GM12878 (cell line): ENCODE measurements around the gene COA4. TPM values are rescaled to one million over a fixed set of nuclear protein-coding genes. Genes with fewer than 3 reads are reported as not detected.

ENCODE experiments used
- ATAC-seq: fragments of 200-7000 bp; cut with Tn5 transposase; 3 replicates; pipeline ENCODE4 v1.9.1; 2020; ENCODE audit warnings: mild to moderate bottlenecking, moderate library complexity
- BruUV-seq: library from RNA; stranded (reverse); fragments of 400-500 nt; replicated peaks from 2 replicates; lab custom pipeline; 2021; lab: Mats Ljungman, UMichigan
- CTCF ChIA-PET: fragments of 300-600 bp; sonication (Branson Sonifier 250); formaldehyde crosslinking; extraction: SDS; loops from one replicate; lab custom pipeline; 2021; ENCODE audit warnings: inconsistent platforms; lab: Yijun Ruan, JAX
- POLR2A ChIA-PET: fragments of 350-600 bp; formaldehyde crosslinking; extraction: SDS; loops from one replicate; lab custom pipeline; 2021; ENCODE audit warnings: inconsistent platforms; lab: Charles Lee
- RAD21 ChIA-PET: fragments of 300-600 bp; sonication (Branson Sonifier 250); formaldehyde crosslinking; loops from one replicate; lab custom pipeline; 2023; ENCODE audit warnings: antibody characterized with exemption; ENCODE audit not compliant: unreplicated experiment; lab: Charles Lee
- SMC1A ChIA-PET: fragments of 300-600 bp; sonication (Branson Sonifier 250); formaldehyde crosslinking; loops from one replicate; lab custom pipeline; 2023; ENCODE audit not compliant: unreplicated experiment, uncharacterized antibody; lab: Charles Lee
- DNase-seq: peaks from one replicate; pipeline ENCODE4 v3.0.0-alpha.2; 2011; ENCODE audit warnings: low read depth, low spot score
- FAIRE-seq: peaks from 3 replicates; lab custom pipeline; 2011; peaks lifted over from hg19 to GRCh38; lab: Jason Lieb, UNC
- H2AFZ ChIP-seq: 2 replicates; pipeline ENCODE4 v1.6.0; 2011; ENCODE audit warnings: low read depth, low read length, control low read depth; ENCODE audit not compliant: control insufficient read depth
- H3K27ac ChIP-seq: 2 replicates; pipeline ENCODE4 v1.5.1; 2011; ENCODE audit warnings: control low read depth; ENCODE audit not compliant: control insufficient read depth, insufficient read depth
- H3K27me3 ChIP-seq, 2 experiments: replicated peaks in 1 of 2; 2 replicates each; pipeline versions ENCODE4 v1.6.0 to v1.6.1; 2011; ENCODE audit warnings: low read length in 1 of 2; ENCODE audit not compliant: control insufficient read depth in 2 of 2, insufficient read depth in 2 of 2
- H3K36me3 ChIP-seq, 2 experiments: 2 replicates each; pipeline ENCODE4 v1.5.1; 2011; ENCODE audit warnings: low read length in 1 of 2; ENCODE audit not compliant: control insufficient read depth in 2 of 2, insufficient read depth in 2 of 2
- H3K4me1 ChIP-seq: 2 replicates; pipeline ENCODE4 v1.6.1; 2011; ENCODE audit warnings: mild to moderate bottlenecking, low read length, moderate library complexity, mixed read lengths; ENCODE audit not compliant: control insufficient read depth, insufficient read depth
- H3K4me2 ChIP-seq: 2 replicates; pipeline ENCODE4 v1.6.0; 2011; ENCODE audit warnings: control low read depth; ENCODE audit not compliant: control insufficient read depth, insufficient read depth
- H3K4me3 ChIP-seq: fragments of 200-600 bp; sonication (generic); 2 replicates; pipeline ENCODE4 v1.5.1; 2016
- H3K79me2 ChIP-seq: 2 replicates; pipeline ENCODE4 v1.6.0; 2011; ENCODE audit warnings: low read length; ENCODE audit not compliant: control insufficient read depth, insufficient read depth
- H3K9ac ChIP-seq: 2 replicates; pipeline ENCODE4 v1.8.0; 2011; ENCODE audit warnings: low read length, control low read depth, mixed read lengths; ENCODE audit not compliant: control insufficient read depth, insufficient read depth
- H3K9me3 ChIP-seq: replicated peaks from 3 replicates; pipeline ENCODE4 v1.5.1; 2011; ENCODE audit warnings: mild to moderate bottlenecking, low read length; ENCODE audit not compliant: control insufficient read depth, insufficient read depth
- H4K20me1 ChIP-seq: 2 replicates; pipeline ENCODE4 v1.6.0; 2011; ENCODE audit not compliant: control insufficient read depth, insufficient read depth
- BHLHE40 ChIP-seq, 2 experiments: fragments of 450-650 bp in 1 of 2; IDR thresholded peaks; 2 replicates each; pipeline ENCODE4 v1.6.1; 2011 to 2017; ENCODE audit warnings: low read depth in 2 of 2, borderline replicate concordance in 1 of 2, improper control_type of control experiment in 1 of 2, low read length in 1 of 2, mild to moderate bottlenecking in 1 of 2
- BMI1 ChIP-seq: fragments of 450-650 bp; IDR thresholded peaks from 2 replicates; pipeline ENCODE4 v1.6.1; 2016; ENCODE audit warnings: mild to moderate bottlenecking, moderate library complexity, borderline replicate concordance
- CBFB ChIP-seq: IDR thresholded peaks from 2 replicates; pipeline ENCODE4 v1.6.1; 2016; ENCODE audit warnings: antibody characterized with exemption, low read depth
- CEBPB ChIP-seq, 2 experiments: fragments of 150-350 bp in 1 of 2; IDR thresholded peaks; 2 replicates each; pipeline ENCODE4 v1.6.1; 2012 to 2014; ENCODE audit warnings: low read depth in 2 of 2, low read length in 2 of 2, borderline replicate concordance in 1 of 2, inconsistent platforms in 1 of 2
- HCFC1 ChIP-seq: fragments of 150-350 bp; IDR thresholded peaks from 2 replicates; pipeline ENCODE4 v1.6.1; 2014; ENCODE audit warnings: low read length
- NKRF ChIP-seq: fragments of 450-650 bp; conservative IDR thresholded peaks from 2 replicates; pipeline ENCODE4 v1.6.1; 2017; ENCODE audit warnings: mild to moderate bottlenecking, moderate library complexity
- SP1 ChIP-seq: IDR thresholded peaks from one replicate; pipeline ENCODE4 v1.6.1; 2011; ENCODE audit warnings: low read depth, low read length
- TCF12 ChIP-seq: IDR thresholded peaks from 2 replicates; pipeline ENCODE4 v1.6.1; 2011; ENCODE audit warnings: low read depth, mild to moderate bottlenecking, low read length
- ZNF622 ChIP-seq: fragments of 450-650 bp; IDR thresholded peaks from 2 replicates; pipeline ENCODE4 v1.6.1; 2017; ENCODE audit warnings: mild to moderate bottlenecking, inconsistent platforms
- WGBS: methylation state at CpG from one replicate; pipeline ENCODE4 v1.1.6; 2016; ENCODE audit warnings: low lambda C conversion rate; ENCODE audit not compliant: insufficient replicate concordance, insufficient coverage; ENCODE audit errors: missing lambda C conversion rate; 5-methylcytosine and 5-hydroxymethylcytosine counted together
- in situ Hi-C: fragments of 300-500 bp; cut with MboI; formaldehyde crosslinking; loops from 9 replicates; pipeline ENCODE4 v1.14.3; 2018; ENCODE audit warnings: mixed read lengths
- intact Hi-C: fragments of 100-400 bp; cut with micrococcal nuclease; formaldehyde crosslinking; loops from one replicate; pipeline ENCODE4 v1.14.2; 2022; ENCODE audit not compliant: unreplicated experiment
- polyA plus RNA-seq, 11 experiments: library from polyadenylated mRNA; depleted of rRNA in 4 of 11; unstranded in 6 of 11; stranded (reverse) in 5 of 11; fragments of >200 nt; fragmentation: Nextera tagmentation in 4 of 11; fragmentation: Illumina TruSeq in 1 of 11; extraction: Ambion mirVana in 4 of 11; extraction: Trizol in 1 of 11; gene quantifications; 1 replicate in 1 of 11; 2 replicates in 10 of 11; pipeline versions ENCODE4 v1.2.1 to v1.2.3, GENCODE V29; 2011 to 2016; ENCODE audit warnings: inconsistent platforms in 2 of 11, missing spikeins in 2 of 11, low read depth in 1 of 11
- total RNA-seq, 4 experiments: library from RNA; depleted of rRNA in 3 of 4; stranded (reverse); fragments of >200 nt in 3 of 4; fragmentation: Illumina TruSeq in 1 of 4; extraction: Trizol in 1 of 4; gene quantifications; 2 replicates each; pipeline versions ENCODE4 v1.2.1 to v1.2.3, GENCODE V29; 2013 to 2021
- TF ChIP-seq, protein P1 (sequence below): IDR thresholded peaks from 2 replicates; pipeline ENCODE4 v1.6.1; 2012; ENCODE audit warnings: low read depth, low read length, improper control_type of control experiment
- TF ChIP-seq, protein P2 (sequence below): fragments of 150-350 bp; IDR thresholded peaks from 2 replicates; pipeline ENCODE4 v1.6.1; 2016; ENCODE audit warnings: low read depth, low read length
- TF ChIP-seq, protein P3 (sequence below): IDR thresholded peaks from 2 replicates; pipeline ENCODE4 v1.6.1; 2011; ENCODE audit warnings: borderline replicate concordance, low read depth, mild to moderate bottlenecking, moderate library complexity, low read length; ENCODE audit not compliant: insufficient read depth, poor library complexity, severe bottlenecking
- TF ChIP-seq, protein P4 (sequence below): fragments of 450-650 bp; IDR thresholded peaks from 2 replicates; pipeline ENCODE4 v1.6.1; 2017; ENCODE audit warnings: borderline replicate concordance

COA4 gene
- total and polyA plus RNA-seq, 10 of the 15 experiments (the other 5 are each of a cell fraction or from before 2014, with no cell fraction given) = 84.8 to 180 (median 104) TPM

GRCh38 chr11:73912026-73912425 lies 35.4 kb upstream of the COA4 start:
- intact Hi-C loops (no loop called here), in situ Hi-C loops (no loop called here)
- RAD21 ChIA-PET = no interaction called here
- SMC1A ChIA-PET = no interaction called here
- ATAC-seq (no peak), FAIRE-seq (no peak), DNase-seq (no peak)
- POLR2A ChIA-PET = no interaction called here
- 96% methylated on average over 2 of the region's 2 CpGs for WGBS
- no peaks in the 10 kb centered on the region for H3K9me3 ChIP-seq
- no peak overlapping the region for H2AFZ ChIP-seq
- no peak overlapping the region for H3K4me3 ChIP-seq
- BruUV-seq = no TSS peak
- H3K27ac ChIP-seq = no peak overlapping the region
- H3K4me2 ChIP-seq = no peak overlapping the region
- no peaks in the 10 kb centered on the region for H3K27me3 ChIP-seq
- CTCF ChIA-PET = no interaction called here
- H3K79me2 ChIP-seq = no peaks in the 10 kb centered on the region
- peaks cover 0 to 10% of the 10 kb centered on the region in 2 experiments for H3K36me3 ChIP-seq
- H4K20me1 ChIP-seq = no peaks in the 10 kb centered on the region
- H3K9ac ChIP-seq = no peak overlapping the region
- H3K4me1 ChIP-seq = no peaks in the 10 kb centered on the region
- TF ChIP-seq CBFB (no peak), BMI1 (no peak), HCFC1 (no peak), TCF12 (no peak), CEBPB (IDR thresholded peaks at IDR 0.05; ENCODE audit: borderline replicate concordance in 1 of 2, low read depth in 2 of 2, low read length in 2 of 2) (no peak), NKRF (no peak), SP1 (no peak), BHLHE40 (IDR thresholded peaks at IDR 0.05; ENCODE audit: borderline replicate concordance in 1 of 2, low read depth in 2 of 2, low read length in 1 of 2) (no peak), ZNF622 (no peak)
- TF ChIP-seq, protein P1, sequence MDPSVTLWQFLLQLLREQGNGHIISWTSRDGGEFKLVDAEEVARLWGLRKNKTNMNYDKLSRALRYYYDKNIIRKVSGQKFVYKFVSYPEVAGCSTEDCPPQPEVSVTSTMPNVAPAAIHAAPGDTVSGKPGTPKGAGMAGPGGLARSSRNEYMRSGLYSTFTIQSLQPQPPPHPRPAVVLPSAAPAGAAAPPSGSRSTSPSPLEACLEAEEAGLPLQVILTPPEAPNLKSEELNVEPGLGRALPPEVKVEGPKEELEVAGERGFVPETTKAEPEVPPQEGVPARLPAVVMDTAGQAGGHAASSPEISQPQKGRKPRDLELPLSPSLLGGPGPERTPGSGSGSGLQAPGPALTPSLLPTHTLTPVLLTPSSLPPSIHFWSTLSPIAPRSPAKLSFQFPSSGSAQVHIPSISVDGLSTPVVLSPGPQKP = no peak
- TF ChIP-seq, protein P2, sequence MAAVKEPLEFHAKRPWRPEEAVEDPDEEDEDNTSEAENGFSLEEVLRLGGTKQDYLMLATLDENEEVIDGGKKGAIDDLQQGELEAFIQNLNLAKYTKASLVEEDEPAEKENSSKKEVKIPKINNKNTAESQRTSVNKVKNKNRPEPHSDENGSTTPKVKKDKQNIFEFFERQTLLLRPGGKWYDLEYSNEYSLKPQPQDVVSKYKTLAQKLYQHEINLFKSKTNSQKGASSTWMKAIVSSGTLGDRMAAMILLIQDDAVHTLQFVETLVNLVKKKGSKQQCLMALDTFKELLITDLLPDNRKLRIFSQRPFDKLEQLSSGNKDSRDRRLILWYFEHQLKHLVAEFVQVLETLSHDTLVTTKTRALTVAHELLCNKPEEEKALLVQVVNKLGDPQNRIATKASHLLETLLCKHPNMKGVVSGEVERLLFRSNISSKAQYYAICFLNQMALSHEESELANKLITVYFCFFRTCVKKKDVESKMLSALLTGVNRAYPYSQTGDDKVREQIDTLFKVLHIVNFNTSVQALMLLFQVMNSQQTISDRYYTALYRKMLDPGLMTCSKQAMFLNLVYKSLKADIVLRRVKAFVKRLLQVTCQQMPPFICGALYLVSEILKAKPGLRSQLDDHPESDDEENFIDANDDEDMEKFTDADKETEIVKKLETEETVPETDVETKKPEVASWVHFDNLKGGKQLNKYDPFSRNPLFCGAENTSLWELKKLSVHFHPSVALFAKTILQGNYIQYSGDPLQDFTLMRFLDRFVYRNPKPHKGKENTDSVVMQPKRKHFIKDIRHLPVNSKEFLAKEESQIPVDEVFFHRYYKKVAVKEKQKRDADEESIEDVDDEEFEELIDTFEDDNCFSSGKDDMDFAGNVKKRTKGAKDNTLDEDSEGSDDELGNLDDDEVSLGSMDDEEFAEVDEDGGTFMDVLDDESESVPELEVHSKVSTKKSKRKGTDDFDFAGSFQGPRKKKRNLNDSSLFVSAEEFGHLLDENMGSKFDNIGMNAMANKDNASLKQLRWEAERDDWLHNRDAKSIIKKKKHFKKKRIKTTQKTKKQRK = no peak
- TF ChIP-seq, protein P3, sequence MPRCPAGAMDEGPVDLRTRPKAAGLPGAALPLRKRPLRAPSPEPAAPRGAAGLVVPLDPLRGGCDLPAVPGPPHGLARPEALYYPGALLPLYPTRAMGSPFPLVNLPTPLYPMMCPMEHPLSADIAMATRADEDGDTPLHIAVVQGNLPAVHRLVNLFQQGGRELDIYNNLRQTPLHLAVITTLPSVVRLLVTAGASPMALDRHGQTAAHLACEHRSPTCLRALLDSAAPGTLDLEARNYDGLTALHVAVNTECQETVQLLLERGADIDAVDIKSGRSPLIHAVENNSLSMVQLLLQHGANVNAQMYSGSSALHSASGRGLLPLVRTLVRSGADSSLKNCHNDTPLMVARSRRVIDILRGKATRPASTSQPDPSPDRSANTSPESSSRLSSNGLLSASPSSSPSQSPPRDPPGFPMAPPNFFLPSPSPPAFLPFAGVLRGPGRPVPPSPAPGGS = no peak
- TF ChIP-seq, protein P4, sequence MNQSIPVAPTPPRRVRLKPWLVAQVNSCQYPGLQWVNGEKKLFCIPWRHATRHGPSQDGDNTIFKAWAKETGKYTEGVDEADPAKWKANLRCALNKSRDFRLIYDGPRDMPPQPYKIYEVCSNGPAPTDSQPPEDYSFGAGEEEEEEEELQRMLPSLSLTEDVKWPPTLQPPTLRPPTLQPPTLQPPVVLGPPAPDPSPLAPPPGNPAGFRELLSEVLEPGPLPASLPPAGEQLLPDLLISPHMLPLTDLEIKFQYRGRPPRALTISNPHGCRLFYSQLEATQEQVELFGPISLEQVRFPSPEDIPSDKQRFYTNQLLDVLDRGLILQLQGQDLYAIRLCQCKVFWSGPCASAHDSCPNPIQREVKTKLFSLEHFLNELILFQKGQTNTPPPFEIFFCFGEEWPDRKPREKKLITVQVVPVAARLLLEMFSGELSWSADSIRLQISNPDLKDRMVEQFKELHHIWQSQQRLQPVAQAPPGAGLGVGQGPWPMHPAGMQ = no peak
